NCI-H146 treated with DMSO at 0.1 percent for 48 hours (cell line): Measurements from ENCODE around the gene PDE6D.

Source experiments
- DNase-seq: peaks from one replicate; lab custom pipeline; 2025; ENCODE audit not compliant: unreplicated experiment; lab: John Stamatoyannopoulos, UW

The PDE6D gene

DNA sequence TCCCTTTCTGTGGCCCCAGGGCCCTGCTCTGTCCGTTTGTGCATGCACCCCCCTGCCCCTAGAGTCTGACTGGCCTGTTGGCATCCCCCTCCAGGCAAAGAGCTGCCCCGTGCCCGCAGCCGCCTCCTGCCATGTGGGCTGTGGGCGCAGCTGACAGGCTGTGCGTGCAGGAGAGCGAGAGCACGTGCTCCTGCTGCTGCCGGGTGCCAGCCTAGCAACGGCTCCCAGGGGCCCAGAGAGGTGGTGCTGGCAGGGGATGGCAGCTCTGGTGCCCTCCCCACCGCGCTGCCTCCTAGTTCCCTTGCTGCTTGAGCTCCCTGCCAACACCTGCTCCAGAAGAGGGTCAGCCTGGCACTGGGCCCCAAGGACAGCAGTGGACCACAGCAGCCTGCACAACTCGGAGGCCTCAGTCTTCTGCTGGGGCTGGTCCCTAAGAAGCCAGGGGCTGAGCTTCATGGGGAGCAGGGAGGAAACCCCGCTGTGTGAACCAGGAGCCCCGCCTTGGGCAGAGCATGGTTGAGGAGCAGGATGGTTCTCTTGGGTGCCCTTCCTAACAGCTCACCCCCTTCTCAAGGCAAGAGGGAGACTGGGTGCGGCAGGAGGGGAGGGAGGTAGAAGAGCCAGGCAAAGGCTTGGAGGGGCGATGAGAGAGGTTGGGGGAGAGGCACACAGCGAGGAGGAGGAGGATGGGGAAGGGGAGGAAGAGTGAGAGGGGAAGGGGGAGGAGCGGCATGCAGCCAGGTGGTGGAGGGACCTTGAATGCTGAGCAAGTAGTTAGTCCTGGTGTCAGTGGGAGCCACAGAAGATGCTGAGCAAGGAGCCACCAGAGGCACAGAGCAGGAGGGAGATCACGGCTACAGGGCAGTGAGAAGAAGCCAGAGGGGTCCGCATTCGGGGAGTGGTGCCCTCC lies 96.5 kb downstream of the PDE6D start:
- no peak for DNase-seq

GRCh38 chr2:231683292-231684235 lies 97.5 kb downstream of the PDE6D start:
- DNase-seq: no peak

- no peak for DNase-seq
Measured at GRCh38 chr2:231682603-231683291, 98.3 kb downstream of the PDE6D start.
